HL-60/S4 treated with phorbol 12-myristate 13-acetate at 8.2 ng/mL for 4 days and 3 days (cell line): ENCODE measurements around the gene KCNQ4.

Experiments
- in situ Hi-C: fragments of 300-500 bp; cut with MboI; formaldehyde crosslinking; loops from 2 replicates; pipeline ENCODE4 v1.15.0; 2022; ENCODE audit warnings: low sequenced_read_pairs

Gene KCNQ4

DNA sequence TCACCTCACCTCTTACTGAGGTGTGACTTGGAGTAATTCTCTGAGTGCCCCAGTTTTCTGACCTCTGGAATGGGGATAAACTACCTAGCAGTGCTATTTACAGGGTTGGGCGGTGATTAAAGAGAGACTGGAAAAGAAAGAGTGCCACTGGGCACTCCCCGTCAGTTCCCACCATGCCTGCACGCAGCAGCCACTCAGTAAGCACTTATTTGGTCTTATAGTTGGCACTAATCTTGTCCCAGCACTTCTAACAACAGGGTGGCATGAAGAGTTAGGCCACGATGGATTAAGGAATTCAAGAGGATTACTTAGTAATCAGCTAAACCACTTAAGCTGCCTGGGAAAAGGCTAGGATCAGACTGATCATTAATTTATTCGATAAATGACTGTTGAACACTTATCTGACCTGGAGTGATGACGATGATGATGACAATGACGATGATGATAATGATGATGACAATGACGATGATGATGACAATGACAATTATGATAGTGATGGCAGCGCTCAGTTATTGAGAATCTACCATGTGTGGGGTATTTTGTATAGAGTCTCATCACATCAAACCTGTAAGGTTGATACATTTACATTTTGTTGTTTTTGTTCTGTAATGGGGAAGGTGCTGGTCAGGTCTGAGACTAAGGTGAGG lies 73.2 kb downstream of the KCNQ4 start:
- in situ Hi-C loops, result loop anchor here (5.0 kb wide), 1 partner anchor 96 kb away; no protein-coding TSS in a partner anchor

DNA sequence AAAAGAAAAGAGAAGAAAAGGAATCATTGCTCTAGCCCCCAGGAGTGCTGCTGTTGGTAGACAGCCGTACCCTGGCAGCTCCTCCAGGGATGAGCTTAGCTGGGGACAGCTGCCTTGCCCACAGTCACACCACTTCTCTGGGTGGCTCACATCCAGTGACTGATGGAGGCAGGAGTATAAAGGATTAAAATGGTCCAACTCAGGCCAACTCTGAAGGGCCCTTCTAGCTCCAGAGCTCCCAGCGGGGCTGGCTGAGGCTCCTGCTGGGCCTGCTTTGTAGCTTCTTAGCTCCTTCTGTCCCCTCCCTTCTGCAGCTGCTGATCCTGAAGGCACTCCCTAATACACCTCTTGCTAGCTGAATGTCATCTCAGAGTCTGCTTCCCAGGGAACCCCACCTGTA lies 74.2 kb downstream of the KCNQ4 start:
- in situ Hi-C loops, result loop anchor here (5.0 kb wide), 1 partner anchor 95 kb away; no protein-coding TSS in a partner anchor

DNA sequence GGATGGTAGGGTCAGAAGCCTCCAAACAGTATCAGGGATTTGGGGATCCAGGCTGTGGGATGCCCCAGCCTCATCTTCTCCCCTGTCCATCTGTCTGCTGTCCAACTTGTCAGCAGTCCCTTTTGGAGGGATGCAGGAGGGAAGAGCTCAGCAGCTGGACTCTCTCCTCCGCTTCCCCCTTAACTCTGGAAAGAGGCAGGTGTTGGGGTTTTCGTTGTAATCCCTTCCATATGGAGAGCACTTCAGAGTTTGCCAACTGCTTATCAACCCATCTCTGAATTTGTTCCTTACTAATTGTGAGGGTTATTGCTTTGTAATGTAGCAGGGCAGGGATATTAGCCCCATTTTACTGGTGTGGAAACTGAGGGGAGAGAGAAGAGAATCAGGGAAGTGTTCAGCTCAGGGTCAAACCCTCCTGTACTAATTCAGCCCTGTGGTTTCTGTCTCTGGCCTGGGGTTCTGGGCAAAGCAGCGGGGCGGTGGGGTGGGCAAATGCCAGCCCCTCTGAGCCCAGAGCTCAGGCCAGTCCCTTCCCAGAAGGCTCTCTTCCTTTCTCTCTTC lies 75.3 kb downstream of the KCNQ4 start:
- in situ Hi-C loops, result loop anchor here (5.0 kb wide), 1 partner anchor 93 kb away; no protein-coding TSS in a partner anchor

GRCh38 chr1:40860706-40861223 lies 77.2 kb downstream of the KCNQ4 start:
- in situ Hi-C loops, result no loop called here

GRCh38 chr1:40861224-40862003 lies 77.8 kb downstream of the KCNQ4 start:
- in situ Hi-C loops, result no loop called here

GRCh38 chr1:40862008-40862863 lies 78.6 kb downstream of the KCNQ4 start, which contains the start of gene CITED4:
TSS of gene CITED4 (minus strand) at chr1:40862363. CDS start at chr1:40862127, 236 bp downstream.
- in situ Hi-C loops, result no loop called here

DNA sequence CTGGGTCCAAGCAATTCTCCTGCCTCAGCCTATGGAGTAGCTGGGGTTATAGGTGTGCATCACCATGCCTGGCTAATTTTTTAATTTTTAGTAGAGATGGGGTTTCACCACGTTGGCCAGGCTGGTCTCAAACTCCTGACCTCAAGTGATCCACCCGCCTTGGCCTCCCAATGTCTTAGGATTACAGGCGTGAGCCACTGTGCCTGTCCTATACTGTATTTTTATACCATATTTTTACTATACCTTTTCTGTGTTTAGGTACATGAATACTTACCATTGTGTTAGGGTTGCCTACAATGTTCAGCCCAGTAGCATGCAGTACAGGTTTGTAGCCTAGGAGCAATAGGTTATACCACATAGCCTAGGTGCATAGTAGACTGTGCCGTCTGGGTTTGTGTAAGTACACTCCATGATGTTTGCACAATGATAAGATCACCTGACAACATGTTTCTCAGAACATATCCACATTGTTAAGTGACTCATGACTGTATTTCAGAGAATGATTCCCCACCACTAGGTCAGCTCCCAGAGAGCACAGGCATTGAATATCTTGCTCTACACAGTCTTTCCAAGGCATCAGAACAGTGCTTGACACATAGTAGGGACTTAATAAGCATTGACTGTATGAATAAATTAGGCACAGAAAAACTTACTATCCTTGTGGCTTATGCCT lies 84.6 kb downstream of the KCNQ4 start:
- in situ Hi-C loops, result no loop called here

DNA sequence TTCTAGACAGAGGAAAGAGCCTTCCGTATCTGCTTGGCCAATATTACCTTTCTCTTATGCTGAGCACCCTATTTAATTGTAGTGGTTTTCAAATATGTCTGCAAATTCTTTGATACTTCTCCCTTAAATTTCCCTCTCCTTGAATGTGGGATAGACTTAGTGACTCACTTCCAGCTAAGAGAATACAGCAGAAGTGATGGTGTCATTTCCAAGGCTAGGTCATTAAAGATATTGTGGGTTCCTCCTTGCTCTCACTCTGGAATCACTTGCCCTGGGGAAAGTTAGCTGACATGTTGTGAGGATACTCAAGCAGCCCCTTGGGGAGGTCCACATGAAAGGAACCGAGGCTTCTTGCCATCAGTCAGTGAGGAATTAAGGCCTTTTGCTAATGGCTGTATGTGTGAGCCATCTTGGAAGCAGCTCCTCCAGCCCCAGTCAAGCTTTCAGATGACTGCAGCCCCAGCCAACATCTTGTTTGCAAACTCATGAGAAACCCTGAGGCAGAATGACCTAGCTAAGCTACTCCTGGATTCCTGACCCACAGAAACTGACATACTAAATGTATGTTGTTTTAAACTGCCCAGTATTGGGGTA lies 86.6 kb downstream of the KCNQ4 start:
- in situ Hi-C loops, result no loop called here

DNA sequence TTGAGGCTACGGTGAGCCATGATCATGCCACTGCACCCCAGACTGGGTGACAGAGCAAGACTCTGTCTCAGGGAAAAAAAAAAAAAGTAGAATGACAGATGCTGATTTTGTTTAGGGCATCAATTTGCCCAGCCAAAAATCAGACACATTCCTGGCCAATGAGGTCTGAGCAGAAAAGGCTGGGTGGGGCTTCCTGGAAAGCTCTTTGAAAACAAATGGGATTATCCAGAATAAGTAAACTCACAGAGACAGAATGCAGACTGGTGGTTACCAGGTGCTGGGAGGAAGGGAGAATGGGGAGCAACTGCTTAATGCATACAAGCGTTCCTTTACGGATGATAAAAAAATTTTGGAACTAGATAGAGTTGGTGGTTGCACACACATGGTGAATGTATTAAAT lies 88.7 kb downstream of the KCNQ4 start:
- in situ Hi-C loops, result no loop called here

DNA sequence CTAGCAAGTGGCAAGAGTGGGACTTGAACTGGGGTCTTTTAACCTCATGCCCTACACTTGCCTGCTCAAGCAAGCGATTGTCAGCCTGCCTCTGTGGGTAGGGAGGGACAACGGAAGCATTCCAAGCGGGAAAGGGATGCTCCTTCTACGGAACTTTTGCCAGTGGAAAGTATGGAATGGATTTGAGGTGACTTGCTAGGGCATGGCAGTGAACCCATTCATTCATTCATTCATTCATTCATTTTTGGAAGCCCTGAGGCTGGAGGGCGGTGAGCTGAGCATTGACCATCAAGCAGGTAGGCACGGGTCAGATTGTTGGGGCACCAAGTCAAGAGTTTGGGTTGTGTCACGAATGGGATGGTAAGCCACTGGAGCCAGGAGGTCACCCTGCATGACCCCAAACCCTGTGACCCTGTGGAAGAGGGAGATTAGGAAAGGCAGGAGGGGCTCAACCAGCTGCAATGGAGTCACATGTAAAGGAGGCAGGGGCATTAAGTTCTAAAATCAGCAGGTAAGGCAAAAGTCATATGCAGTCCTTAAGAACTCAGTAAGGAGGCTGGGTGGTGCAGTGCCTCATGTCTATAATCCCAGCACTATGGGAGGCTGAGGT lies 90.4 kb downstream of the KCNQ4 start:
- in situ Hi-C loops, result no loop called here

GRCh38 chr1:40876436-40876761 lies 92.8 kb downstream of the KCNQ4 start:
- in situ Hi-C loops, result no loop called here

GRCh38 chr1:40876891-40877290 lies 93.3 kb downstream of the KCNQ4 start:
- in situ Hi-C loops, result no loop called here

DNA sequence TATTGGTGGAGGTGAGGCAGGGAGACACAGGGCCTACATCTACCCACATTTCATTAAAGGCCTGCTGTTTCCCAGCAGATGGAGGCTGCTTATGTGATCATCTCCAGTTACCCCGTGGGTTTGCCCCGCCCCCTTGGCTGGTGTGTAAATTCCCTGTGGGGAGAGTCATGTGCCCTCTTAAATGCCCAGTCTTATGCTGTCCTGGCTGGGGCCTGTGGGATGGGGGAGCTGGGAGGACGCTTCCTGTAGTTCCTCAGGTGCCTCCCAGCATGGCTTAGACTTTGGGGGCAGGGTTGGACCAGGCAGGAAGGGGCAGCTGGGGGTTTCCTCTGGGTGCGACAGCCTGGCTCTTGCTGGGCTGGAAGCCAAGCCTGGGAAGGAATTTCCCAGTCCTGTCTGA lies 94.1 kb downstream of the KCNQ4 start:
- in situ Hi-C loops, result no loop called here

GRCh38 chr1:40878906-40879305 lies 95.3 kb downstream of the KCNQ4 start:
- in situ Hi-C loops, result no loop called here

- in situ Hi-C loops, result no loop called here
Observed at GRCh38 chr1:40879482-40880175, 96.0 kb downstream of the KCNQ4 start.

- in situ Hi-C loops, result no loop called here
Observed at GRCh38 chr1:40880813-40881549, 97.4 kb downstream of the KCNQ4 start.

DNA sequence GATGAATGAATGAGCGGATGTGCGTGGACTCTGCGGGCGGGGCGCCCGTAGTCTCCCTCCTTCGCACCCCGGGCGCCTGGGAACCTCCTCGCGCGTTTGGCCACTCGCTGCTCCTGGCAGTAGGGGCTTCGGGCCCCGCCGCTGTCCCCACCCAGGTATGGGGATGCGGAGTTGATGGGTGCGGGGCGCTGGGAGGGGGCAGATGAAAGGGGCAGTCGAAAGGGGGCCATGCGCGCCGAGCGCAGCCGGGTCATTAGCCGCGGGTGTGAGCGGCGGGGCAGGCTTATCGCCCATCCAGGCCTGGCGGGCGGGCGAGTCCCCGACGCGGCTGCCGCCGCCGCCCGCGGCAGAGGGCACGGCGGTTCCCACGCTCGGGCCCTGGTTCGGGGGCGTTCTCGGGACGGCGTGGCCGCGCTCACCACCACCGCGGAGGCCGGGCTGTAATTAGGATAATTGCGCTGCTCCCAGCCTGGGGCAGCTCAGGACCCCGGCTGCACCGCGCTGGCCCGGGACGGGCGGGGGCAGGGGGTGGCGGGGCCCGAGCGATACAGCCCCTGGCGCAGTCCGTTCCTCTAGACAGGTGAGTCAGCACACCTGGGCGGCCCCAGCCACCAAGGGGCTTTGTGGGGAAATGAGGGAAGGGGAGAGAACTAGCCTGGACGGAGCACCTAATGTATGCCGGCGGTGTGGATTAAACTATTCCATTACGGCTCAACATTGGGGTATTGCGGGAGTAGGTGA lies 100.6 kb downstream of the KCNQ4 start:
- in situ Hi-C loops, result no loop called here
